HEK293 (cell line): Measurements from ENCODE around the gene SERGEF.

Source experiments
- CTCF ChIA-PET: fragments of 350-600 bp; formaldehyde crosslinking; extraction: SDS; loops from one replicate; lab custom pipeline; 2021; ENCODE audit warnings: antibody characterized with exemption; lab: Yijun Ruan, JAX
- POLR2A ChIA-PET: fragments of 300-600 bp; formaldehyde crosslinking; extraction: SDS; loops from one replicate; lab custom pipeline; 2020; ENCODE audit warnings: antibody characterized with exemption, inconsistent platforms; lab: Yijun Ruan, JAX
- H3K27ac ChIP-seq: fragments of 200-500 bp; sonication (Bioruptor generic); 2 replicates; pipeline ENCODE4 v1.5.1; 2014; ENCODE audit warnings: low read depth, low read length, control low read depth, inconsistent platforms; ENCODE audit errors: extremely low read depth
- H3K36me3 ChIP-seq, 2 experiments: fragments of 200-500 bp in 1 of 2; sonication (Bioruptor generic) in 1 of 2; 1 replicate in 1 of 2; 2 replicates in 1 of 2; pipeline ENCODE4 v1.5.1; 2014 to 2017; ENCODE audit warnings: inconsistent platforms in 2 of 2, low read length in 2 of 2; ENCODE audit not compliant: control insufficient read depth in 2 of 2, insufficient read depth in 1 of 2
- H3K4me1 ChIP-seq: fragments of 200-500 bp; sonication (Bioruptor generic); 2 replicates; pipeline ENCODE4 v1.5.1; 2014; ENCODE audit warnings: mild to moderate bottlenecking, low read length, inconsistent platforms; ENCODE audit not compliant: control insufficient read depth, insufficient read depth
- H3K4me3 ChIP-seq: 2 replicates; pipeline ENCODE4 v1.5.1; 2011; ENCODE audit warnings: low read depth, mild to moderate bottlenecking, control low read depth, low read length, moderate library complexity
- H3K9me3 ChIP-seq: fragments of 200-500 bp; sonication (Bioruptor generic); 2 replicates; pipeline ENCODE4 v1.5.1; 2014; ENCODE audit warnings: low read depth, low read length, inconsistent platforms; ENCODE audit not compliant: control insufficient read depth, insufficient read depth
- KLF8 ChIP-seq: fragments of 450-650 bp; formaldehyde crosslinking; IDR thresholded peaks from 2 replicates; pipeline ENCODE4 v1.5.1; 2016; ENCODE audit warnings: missing biosample characterization, missing genetic modification characterization
- WT1 ChIP-seq: fragments of 450-650 bp; formaldehyde crosslinking; IDR thresholded peaks from 2 replicates; pipeline ENCODE4 v1.5.1; 2016; ENCODE audit warnings: missing biosample characterization, missing genetic modification characterization
- ZBTB1 ChIP-seq: fragments of 450-650 bp; formaldehyde crosslinking; IDR thresholded peaks from 2 replicates; pipeline ENCODE4 v1.5.1; 2016; ENCODE audit warnings: missing biosample characterization, missing genetic modification characterization
- ZBTB8A ChIP-seq: fragments of 450-650 bp; formaldehyde crosslinking; IDR thresholded peaks from 2 replicates; pipeline ENCODE4 v1.5.1; 2016; ENCODE audit warnings: missing biosample characterization, missing genetic modification characterization
- ZEB2 ChIP-seq: fragments of 450-650 bp; formaldehyde crosslinking; IDR thresholded peaks from 2 replicates; pipeline ENCODE4 v1.5.1; 2016; ENCODE audit warnings: missing biosample characterization, missing genetic modification characterization
- ZFP69B ChIP-seq: fragments of 450-650 bp; formaldehyde crosslinking; IDR thresholded peaks from 2 replicates; pipeline ENCODE4 v1.5.1; 2016; ENCODE audit warnings: missing biosample characterization, missing genetic modification characterization
- ZNF138 ChIP-seq: fragments of 450-650 bp; formaldehyde crosslinking; IDR thresholded peaks from 2 replicates; pipeline ENCODE4 v1.5.1; 2016; ENCODE audit warnings: missing biosample characterization, missing genetic modification characterization, borderline replicate concordance
- ZNF211 ChIP-seq: fragments of 450-650 bp; formaldehyde crosslinking; IDR thresholded peaks from 2 replicates; pipeline ENCODE4 v1.5.1; 2016; ENCODE audit warnings: low read depth, missing biosample characterization, missing genetic modification characterization
- ZNF239 ChIP-seq: fragments of 450-650 bp; formaldehyde crosslinking; IDR thresholded peaks from 2 replicates; pipeline ENCODE4 v1.5.1; 2016; ENCODE audit warnings: missing biosample characterization, missing genetic modification characterization
- ZNF37A ChIP-seq: fragments of 450-650 bp; IDR thresholded peaks from 2 replicates; pipeline ENCODE4 v1.5.1; 2018; ENCODE audit warnings: missing biosample characterization, missing genetic modification characterization
- ZNF513 ChIP-seq: fragments of 450-650 bp; IDR thresholded peaks from 2 replicates; pipeline ENCODE4 v1.5.1; 2018; ENCODE audit warnings: missing biosample characterization, missing genetic modification characterization
- ZNF514 ChIP-seq: fragments of 450-650 bp; formaldehyde crosslinking; IDR thresholded peaks from 2 replicates; pipeline ENCODE4 v1.5.1; 2016; ENCODE audit warnings: missing biosample characterization, missing genetic modification characterization
- ZNF530 ChIP-seq: fragments of 450-650 bp; formaldehyde crosslinking; IDR thresholded peaks from 2 replicates; pipeline ENCODE4 v1.5.1; 2016; ENCODE audit warnings: low read depth, missing biosample characterization, missing genetic modification characterization
- ZNF768 ChIP-seq: fragments of 450-650 bp; formaldehyde crosslinking; IDR thresholded peaks from 2 replicates; pipeline ENCODE4 v1.5.1; 2018; ENCODE audit warnings: missing biosample characterization, mild to moderate bottlenecking, missing genetic modification characterization
- ZNF791 ChIP-seq: fragments of 450-650 bp; formaldehyde crosslinking; IDR thresholded peaks from 2 replicates; pipeline ENCODE4 v1.5.1; 2016; ENCODE audit warnings: missing biosample characterization, missing genetic modification characterization
- TF ChIP-seq, protein P1 (sequence below): fragments of 450-650 bp; formaldehyde crosslinking; IDR thresholded peaks from 2 replicates; pipeline ENCODE4 v1.5.1; 2016; ENCODE audit warnings: missing biosample characterization, missing genetic modification characterization
- TF ChIP-seq, protein P2 (sequence below): fragments of 450-650 bp; formaldehyde crosslinking; IDR thresholded peaks from 2 replicates; pipeline ENCODE4 v1.5.0; 2017; ENCODE audit warnings: missing biosample characterization, missing genetic modification characterization, borderline replicate concordance

Gene SERGEF

DNA sequence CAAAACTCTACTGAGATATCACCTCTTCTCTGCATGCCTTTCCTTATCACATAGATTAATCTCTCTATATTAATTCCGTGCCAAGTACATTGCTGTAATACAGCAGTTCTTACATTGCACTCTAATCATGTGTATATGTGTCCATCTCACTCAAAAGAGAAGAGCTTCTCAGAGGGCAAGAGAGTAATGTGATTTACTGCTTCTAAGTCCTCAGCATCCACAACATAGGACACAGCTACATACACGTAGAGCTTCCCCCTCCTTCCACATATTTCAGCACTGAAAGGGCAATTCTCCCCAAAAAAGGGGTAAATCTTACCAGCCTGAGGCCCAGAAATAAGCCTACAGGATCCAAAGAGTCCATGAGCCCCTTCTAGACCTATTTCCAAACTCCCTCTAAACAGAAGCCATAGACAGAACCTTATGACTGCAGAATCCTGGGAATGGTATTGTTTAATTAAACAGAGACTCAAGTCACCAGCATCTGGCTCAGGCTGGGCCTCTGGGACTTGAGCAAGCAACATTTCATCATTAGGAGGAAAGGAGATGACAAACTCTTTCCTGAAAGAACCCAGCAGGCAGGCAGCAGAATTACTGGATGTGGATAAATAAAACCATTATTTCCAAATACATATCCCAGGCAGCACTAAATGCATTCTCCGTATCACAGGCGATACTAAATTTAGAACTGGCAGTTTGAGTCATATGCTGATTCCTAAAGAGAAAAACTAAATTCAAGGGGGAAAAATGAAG lies 191.0 kb downstream of the SERGEF start:
- Histone ChIP-seq H3K27ac (no peak overlapping the region), H3K4me1 (no peaks in the 10 kb centered on the region), H3K36me3 (no peaks in the 10 kb centered on the region), H3K9me3 (no peaks in the 10 kb centered on the region), H3K4me3 (no peak overlapping the region)
- ChIA-PET POLR2A (no interaction called here), CTCF (no interaction called here)
- TF ChIP-seq ZNF530 (tag by site-specific recombination) (no peak), ZFP69B (no peak), ZNF138 (no peak), ZEB2 (tag by site-specific recombination) (no peak), ZBTB8A (tag by site-specific recombination) (no peak), ZNF239 (tag by site-specific recombination) (no peak), ZBTB1 (no peak), ZNF791 (tag by site-specific recombination) (no peak), KLF8 (no peak), ZNF514 (tag by site-specific recombination) (no peak)

- Histone ChIP-seq H3K4me1 (no peaks in the 10 kb centered on the region), H3K36me3 (no peaks in the 10 kb centered on the region), H3K4me3 (no peak overlapping the region), H3K9me3 (no peaks in the 10 kb centered on the region), H3K27ac (no peak overlapping the region)
- ChIA-PET POLR2A (no interaction called here), CTCF (interaction anchor here (0.8 kb wide), 1 partner anchor 85 kb away, joined by 4 read pairs; no protein-coding TSS in a partner anchor)
- TF ChIP-seq, protein P1, sequence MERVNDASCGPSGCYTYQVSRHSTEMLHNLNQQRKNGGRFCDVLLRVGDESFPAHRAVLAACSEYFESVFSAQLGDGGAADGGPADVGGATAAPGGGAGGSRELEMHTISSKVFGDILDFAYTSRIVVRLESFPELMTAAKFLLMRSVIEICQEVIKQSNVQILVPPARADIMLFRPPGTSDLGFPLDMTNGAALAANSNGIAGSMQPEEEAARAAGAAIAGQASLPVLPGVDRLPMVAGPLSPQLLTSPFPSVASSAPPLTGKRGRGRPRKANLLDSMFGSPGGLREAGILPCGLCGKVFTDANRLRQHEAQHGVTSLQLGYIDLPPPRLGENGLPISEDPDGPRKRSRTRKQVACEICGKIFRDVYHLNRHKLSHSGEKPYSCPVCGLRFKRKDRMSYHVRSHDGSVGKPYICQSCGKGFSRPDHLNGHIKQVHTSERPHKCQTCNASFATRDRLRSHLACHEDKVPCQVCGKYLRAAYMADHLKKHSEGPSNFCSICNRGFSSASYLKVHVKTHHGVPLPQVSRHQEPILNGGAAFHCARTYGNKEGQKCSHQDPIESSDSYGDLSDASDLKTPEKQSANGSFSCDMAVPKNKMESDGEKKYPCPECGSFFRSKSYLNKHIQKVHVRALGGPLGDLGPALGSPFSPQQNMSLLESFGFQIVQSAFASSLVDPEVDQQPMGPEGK = no peak
- TF ChIP-seq ZNF513 (tag by site-specific recombination) (no peak), ZNF37A (no peak), WT1 (tag by site-specific recombination) (no peak), ZNF211 (tag by site-specific recombination) (no peak), ZNF768 (no peak)
- TF ChIP-seq, protein P2, sequence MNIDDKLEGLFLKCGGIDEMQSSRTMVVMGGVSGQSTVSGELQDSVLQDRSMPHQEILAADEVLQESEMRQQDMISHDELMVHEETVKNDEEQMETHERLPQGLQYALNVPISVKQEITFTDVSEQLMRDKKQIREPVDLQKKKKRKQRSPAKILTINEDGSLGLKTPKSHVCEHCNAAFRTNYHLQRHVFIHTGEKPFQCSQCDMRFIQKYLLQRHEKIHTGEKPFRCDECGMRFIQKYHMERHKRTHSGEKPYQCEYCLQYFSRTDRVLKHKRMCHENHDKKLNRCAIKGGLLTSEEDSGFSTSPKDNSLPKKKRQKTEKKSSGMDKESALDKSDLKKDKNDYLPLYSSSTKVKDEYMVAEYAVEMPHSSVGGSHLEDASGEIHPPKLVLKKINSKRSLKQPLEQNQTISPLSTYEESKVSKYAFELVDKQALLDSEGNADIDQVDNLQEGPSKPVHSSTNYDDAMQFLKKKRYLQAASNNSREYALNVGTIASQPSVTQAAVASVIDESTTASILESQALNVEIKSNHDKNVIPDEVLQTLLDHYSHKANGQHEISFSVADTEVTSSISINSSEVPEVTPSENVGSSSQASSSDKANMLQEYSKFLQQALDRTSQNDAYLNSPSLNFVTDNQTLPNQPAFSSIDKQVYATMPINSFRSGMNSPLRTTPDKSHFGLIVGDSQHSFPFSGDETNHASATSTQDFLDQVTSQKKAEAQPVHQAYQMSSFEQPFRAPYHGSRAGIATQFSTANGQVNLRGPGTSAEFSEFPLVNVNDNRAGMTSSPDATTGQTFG (tag by site-specific recombination) = no peak
These were observed 196.5 kb downstream of the SERGEF start for GRCh38 chr11:17816232-17816931.
